GM08714 (cell line): ENCODE measurements around the gene HIP1.
"Not testable (repeated sequence)": the region's sequence is repeated elsewhere in the genome, so short reads cannot be mapped to it uniquely, and the experiment has no call there.

Experiments
- H3K4me3 ChIP-seq: fragments of 200-500 bp; sonication (Bioruptor generic); 2 replicates; pipeline ENCODE4 v1.5.1; 2014; ENCODE audit warnings: mild to moderate bottlenecking, low read length, inconsistent platforms
- ZNF274 ChIP-seq: IDR thresholded peaks from 2 replicates; pipeline ENCODE4 v1.6.1; 2012; ENCODE audit warnings: mild to moderate bottlenecking, low read depth, low read length

HIP1 gene

GRCh38 chr7:75533926-75534325, 204.8 kb downstream of the HIP1 start:
- H3K4me3 ChIP-seq, result no peak overlapping the region
- TF ChIP-seq ZNF274, result no peak

GRCh38 chr7:75532639-75533038, 206.1 kb downstream of the HIP1 start:
- no peak overlapping the region for H3K4me3 ChIP-seq
- TF ChIP-seq ZNF274, result no peak

- TF ChIP-seq ZNF274, result no peak
Observed at GRCh38 chr7:75531359-75531821, 207.4 kb downstream of the HIP1 start.

GRCh38 chr7:75527224-75527722, 211.5 kb downstream of the HIP1 start:
- peak overlapping the region; percentile 84 for H3K4me3 ChIP-seq

More at GRCh38 chr7:75531359-75531821, 207.4 kb downstream of the HIP1 start:
- H3K4me3 ChIP-seq, result no peak overlapping the region

GRCh38 chr7:75521727-75522126, 217.0 kb downstream of the HIP1 start:
- H3K4me3 ChIP-seq, result not testable (repeated sequence)

GRCh38 chr7:75518842-75519241, 219.9 kb downstream of the HIP1 start:
- H3K4me3 ChIP-seq, result not testable (repeated sequence)

- H3K4me3 ChIP-seq, result not testable (repeated sequence)
Observed at GRCh38 chr7:75509033-75509432, 229.7 kb downstream of the HIP1 start.

- not testable (repeated sequence) for H3K4me3 ChIP-seq
Observed at GRCh38 chr7:75492020-75492419, 246.7 kb downstream of the HIP1 start, which contains the start of gene SPDYE5. Gene SPDYE5, plus strand, starts transcription at chr7:75492320. Its CDS starts 1,728 bp downstream, at chr7:75494048.

GRCh38 chr7:75485979-75486643, 252.6 kb downstream of the HIP1 start, which contains the start of gene POM121C:
Gene POM121C, minus strand, starts transcription at chr7:75486299. Its CDS starts 44,803 bp downstream, at chr7:75441496.
- peak within 1 kb of the TSS; percentile 67 for H3K4me3 ChIP-seq

- peak overlapping the region; percentile 67 for H3K4me3 ChIP-seq
Observed at GRCh38 chr7:75485355-75485978, 253.3 kb downstream of the HIP1 start.
